Sigmoid colon (tissue), 7 donors: ENCODE results near the gene TCP1. TPM values are rescaled to one million over a fixed set of nuclear protein-coding genes. Genes with fewer than 3 reads are reported as not detected.

ENCODE experiments used
- DNase-seq: peaks from one replicate; pipeline ENCODE4 v3.0.0-alpha.2; 2019
- H3K27ac ChIP-seq, 4 donors: fragments of 200-600 bp; sonication (generic); one replicate each; pipeline ENCODE4 v1.5.1; 2016 to 2019; ENCODE audit warnings: mild to moderate bottlenecking in 1 of 4
- H3K27me3 ChIP-seq, 3 donors: fragments of 200-600 bp; sonication (generic); one replicate each; pipeline ENCODE4 v1.5.1; 2019; ENCODE audit warnings: mild to moderate bottlenecking in 1 of 3
- H3K36me3 ChIP-seq, 4 donors: fragments of 200-600 bp; sonication (generic); one replicate each; pipeline ENCODE4 v1.5.1; 2016 to 2019
- H3K4me1 ChIP-seq, 4 donors: fragments of 200-600 bp; sonication (generic); one replicate each; pipeline ENCODE4 v1.5.1; 2017 to 2019
- H3K4me3 ChIP-seq, 4 donors: fragments of 200-600 bp; sonication (generic); one replicate each; pipeline ENCODE4 v1.5.1; 2017 to 2019; ENCODE audit warnings: mild to moderate bottlenecking in 2 of 4, moderate library complexity in 1 of 4
- H3K9me3 ChIP-seq, 4 donors: fragments of 200-600 bp in 3 of 4; sonication (generic) in 3 of 4; one replicate each; pipeline versions ENCODE4 v1.5.1 to v1.6.1; 2013 to 2019
- EP300 ChIP-seq, 4 donors: sonication (generic); formaldehyde crosslinking; IDR thresholded peaks; one replicate each; pipeline ENCODE4 v1.6.1; 2017; ENCODE audit warnings: antibody characterized with exemption in 4 of 4
- POLR2A ChIP-seq, 2 donors: fragments of 450-650 bp; IDR thresholded peaks; one replicate each; pipeline ENCODE4 v1.6.1; 2016; ENCODE audit warnings: antibody characterized with exemption in 2 of 2, mild to moderate bottlenecking in 2 of 2, moderate library complexity in 2 of 2
- POLR2AphosphoS5 ChIP-seq, 4 donors: sonication (generic); formaldehyde crosslinking; IDR thresholded peaks; one replicate each; pipeline ENCODE4 v1.6.1; 2017; ENCODE audit warnings: antibody characterized with exemption in 4 of 4
- WGBS, 2 donors: extraction: QIAGEN DNeasy Blood & Tissue Kit; methylation state at CpG; one replicate each; pipeline ENCODE4 v1.1.7; 2013; 5-methylcytosine and 5-hydroxymethylcytosine counted together
- intact Hi-C: fragments of 100-400 bp; cut with DNase I; formaldehyde crosslinking; loops from one replicate; pipeline ENCODE4 v1.15.1; 2023
- polyA plus RNA-seq, 3 donors: library from polyadenylated mRNA; stranded (reverse); fragments of 200-250 nt; gene quantifications; one replicate each; pipeline ENCODE4 v1.2.3, GENCODE V29; 2013
- total RNA-seq, 4 donors: library from RNA; depleted of rRNA; stranded (reverse); fragments of >200 nt; gene quantifications; one replicate each; pipeline ENCODE4 v1.1.0, GENCODE V29; 2016
- TF ChIP-seq, protein P1 (sequence below), 4 experiments: fragments of 450-650 bp in 3 of 4; fragments of 200-600 bp in 1 of 4; IDR thresholded peaks; one replicate each; pipeline ENCODE4 v1.5.1; 2016 to 2019; ENCODE audit warnings: antibody characterized with exemption in 4 of 4, mild to moderate bottlenecking in 3 of 4, moderate library complexity in 2 of 4
- donor health status: healthy with polysubstance abuse.
- donor health status: Bipolar disorder and iron deficiency.
- donor health status: healthy.

The TCP1 gene
- total and polyA plus RNA-seq, 7 donors: 88.9 to 130 (median 119) TPM

DNA sequence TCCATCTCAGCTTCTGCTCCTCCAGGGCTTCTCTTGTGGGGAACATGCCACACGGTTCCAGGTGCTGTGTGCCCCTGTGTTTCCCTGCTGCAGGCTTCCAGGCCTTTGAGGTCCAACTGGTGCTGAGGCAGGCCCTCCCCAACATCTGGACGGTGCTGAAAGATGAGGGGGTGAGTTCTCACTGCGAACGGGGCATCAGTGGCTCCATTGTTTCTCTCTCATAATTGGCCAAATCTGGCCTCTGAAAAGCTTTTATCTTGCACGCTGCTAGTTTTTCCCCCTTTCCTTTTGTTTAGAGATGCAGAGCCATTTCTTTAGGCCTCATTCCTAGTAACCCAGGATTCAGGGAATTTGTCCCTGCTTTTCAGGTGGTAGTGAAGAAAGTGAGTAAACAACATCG is 19.2 kb upstream of the TCP1 start:
- Histone ChIP-seq H3K27ac (no peak overlapping the region), H3K36me3 (peaks cover 0 to 4% (median 0%) of the 10 kb centered on the region in 4 donors), H3K4me3 (no peak overlapping the region), H3K9me3 (no peaks in the 10 kb centered on the region), H3K27me3 (no peaks in the 10 kb centered on the region), H3K4me1 (no peaks in the 10 kb centered on the region)
- no peak for DNase-seq
- TF ChIP-seq EP300 (IDR thresholded peaks at IDR 0.05): no peak
- TF ChIP-seq, protein P1, sequence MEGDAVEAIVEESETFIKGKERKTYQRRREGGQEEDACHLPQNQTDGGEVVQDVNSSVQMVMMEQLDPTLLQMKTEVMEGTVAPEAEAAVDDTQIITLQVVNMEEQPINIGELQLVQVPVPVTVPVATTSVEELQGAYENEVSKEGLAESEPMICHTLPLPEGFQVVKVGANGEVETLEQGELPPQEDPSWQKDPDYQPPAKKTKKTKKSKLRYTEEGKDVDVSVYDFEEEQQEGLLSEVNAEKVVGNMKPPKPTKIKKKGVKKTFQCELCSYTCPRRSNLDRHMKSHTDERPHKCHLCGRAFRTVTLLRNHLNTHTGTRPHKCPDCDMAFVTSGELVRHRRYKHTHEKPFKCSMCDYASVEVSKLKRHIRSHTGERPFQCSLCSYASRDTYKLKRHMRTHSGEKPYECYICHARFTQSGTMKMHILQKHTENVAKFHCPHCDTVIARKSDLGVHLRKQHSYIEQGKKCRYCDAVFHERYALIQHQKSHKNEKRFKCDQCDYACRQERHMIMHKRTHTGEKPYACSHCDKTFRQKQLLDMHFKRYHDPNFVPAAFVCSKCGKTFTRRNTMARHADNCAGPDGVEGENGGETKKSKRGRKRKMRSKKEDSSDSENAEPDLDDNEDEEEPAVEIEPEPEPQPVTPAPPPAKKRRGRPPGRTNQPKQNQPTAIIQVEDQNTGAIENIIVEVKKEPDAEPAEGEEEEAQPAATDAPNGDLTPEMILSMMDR (IDR thresholded peaks at IDR 0.05): no peak
- no peak for TF ChIP-seq POLR2A (IDR thresholded peaks at IDR 0.05)
- no peak for TF ChIP-seq POLR2AphosphoS5 (IDR thresholded peaks at IDR 0.05)
- intact Hi-C loops: no loop called here
- WGBS, 2 donors: 83 to 93% methylated on average over 6 of the region's 6 CpGs

DNA sequence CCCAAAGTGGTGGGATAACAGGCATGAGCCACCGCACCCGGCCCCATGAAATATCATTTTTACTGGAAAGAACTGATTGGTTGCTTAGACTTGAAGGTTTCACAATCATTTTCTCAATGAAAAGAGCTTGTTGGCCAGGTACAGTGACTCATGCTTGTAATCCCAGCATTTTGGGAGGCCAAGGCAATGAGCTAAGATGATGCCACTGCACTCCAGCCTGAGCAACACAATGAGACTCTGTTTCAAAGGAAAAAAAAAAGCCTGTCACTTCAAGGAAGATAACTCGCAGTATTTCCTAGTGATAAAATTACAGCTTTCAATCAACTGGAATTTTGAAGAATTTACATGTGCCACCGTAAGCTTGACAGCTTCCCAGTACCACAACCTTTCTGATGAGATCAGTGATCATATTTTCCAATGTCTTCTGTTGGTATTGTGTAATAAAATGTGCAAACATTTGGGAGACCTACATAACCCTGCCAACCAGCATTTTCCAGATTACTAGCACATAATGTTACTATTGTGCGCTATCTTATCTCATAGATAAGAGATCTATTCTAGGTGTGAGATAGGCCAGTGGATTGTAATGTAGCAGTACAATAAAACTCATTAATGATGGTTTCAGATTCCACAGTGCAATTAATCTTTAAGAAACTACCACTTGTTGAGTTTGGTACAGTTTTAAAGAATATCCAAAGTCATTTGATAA is 17.9 kb upstream of the TCP1 start:
- Histone ChIP-seq H3K4me1 (no peaks in the 10 kb centered on the region), H3K9me3 (no peaks in the 10 kb centered on the region), H3K36me3 (peaks cover 0 to 4% (median 0%) of the 10 kb centered on the region in 4 donors), H3K27ac (no peak overlapping the region), H3K4me3 (no peak overlapping the region), H3K27me3 (no peaks in the 10 kb centered on the region)
- intact Hi-C loops: no loop called here
- TF ChIP-seq, protein P1 (IDR thresholded peaks at IDR 0.05): no peak
- TF ChIP-seq POLR2AphosphoS5 (IDR thresholded peaks at IDR 0.05) (no peak), POLR2A (IDR thresholded peaks at IDR 0.05) (no peak), EP300 (IDR thresholded peaks at IDR 0.05) (no peak)
- 23 to 74% methylated on average over 5 of the region's 5 CpGs for WGBS, 2 donors
- no peak for DNase-seq

DNA sequence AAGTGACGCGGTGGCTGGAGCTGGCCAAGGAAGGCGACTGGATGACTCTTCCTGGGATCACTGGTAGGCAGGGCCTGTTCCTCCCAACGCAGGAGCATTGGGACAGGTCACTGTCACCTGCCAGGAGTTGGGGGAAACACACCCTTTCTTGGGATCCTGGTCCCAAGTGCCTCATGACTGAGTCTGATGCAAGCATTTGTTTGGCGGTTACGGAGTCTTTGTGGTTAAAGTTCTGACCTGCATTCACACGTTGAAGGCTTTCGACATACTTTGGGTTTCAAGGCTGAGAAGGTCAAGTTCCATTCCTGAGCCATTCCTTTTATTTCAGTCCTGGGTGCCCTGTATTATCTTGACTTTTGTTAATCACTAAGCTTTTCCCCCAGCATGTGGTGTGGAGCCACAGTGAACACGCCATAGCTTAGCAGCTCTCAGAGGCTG is 16.6 kb upstream of the TCP1 start:
- no peaks in the 10 kb centered on the region for H3K4me1 ChIP-seq
- intact Hi-C loops: no loop called here
- TF ChIP-seq EP300 (IDR thresholded peaks at IDR 0.05) (no peak), POLR2A (IDR thresholded peaks at IDR 0.05) (no peak), POLR2AphosphoS5 (IDR thresholded peaks at IDR 0.05) (no peak)
- TF ChIP-seq, protein P1 (IDR thresholded peaks at IDR 0.05): no peak
- H3K4me3 ChIP-seq: no peak overlapping the region
- no peaks in the 10 kb centered on the region for H3K27me3 ChIP-seq
- DNase-seq: no peak
- no peak overlapping the region for H3K27ac ChIP-seq
- H3K9me3 ChIP-seq: no peaks in the 10 kb centered on the region
- peaks cover 0 to 4% (median 0%) of the 10 kb centered on the region in 4 donors for H3K36me3 ChIP-seq
- WGBS, 2 donors: 95 to 96% methylated on average over 9 of the region's 9 CpGs

DNA sequence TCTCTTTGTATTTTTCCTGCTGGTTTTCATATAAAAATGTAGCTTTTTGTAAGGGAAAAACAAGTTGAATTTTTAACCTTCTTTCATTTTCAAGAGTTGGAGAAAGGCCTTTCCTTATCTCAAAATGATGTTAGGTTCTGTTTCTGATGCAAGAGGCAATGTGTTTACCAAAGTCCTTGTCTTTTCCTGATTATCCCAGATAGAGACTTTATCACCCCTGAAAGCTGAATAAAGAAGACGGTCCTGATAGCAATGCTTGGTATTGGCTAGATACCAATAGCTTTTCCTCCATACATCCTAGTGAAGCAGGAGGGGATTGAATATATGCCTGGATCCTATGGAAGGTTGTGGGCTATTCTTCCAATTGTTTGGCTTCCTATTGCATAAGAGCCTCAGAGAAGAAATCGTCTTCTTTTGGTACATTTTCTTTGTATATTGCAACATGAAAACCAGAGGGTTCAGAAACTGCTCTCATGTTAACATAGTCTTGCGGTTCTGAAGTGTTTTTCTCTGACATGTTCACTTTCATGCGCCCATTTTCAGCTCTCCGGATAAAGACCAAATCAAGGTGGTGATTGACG is 16.1 kb upstream of the TCP1 start:
- no peaks in the 10 kb centered on the region for H3K27me3 ChIP-seq
- no peak for DNase-seq
- peaks cover 0 to 4% (median 0%) of the 10 kb centered on the region in 4 donors for H3K36me3 ChIP-seq
- intact Hi-C loops: no loop called here
- TF ChIP-seq, protein P1 (IDR thresholded peaks at IDR 0.05): no peak
- no peak for TF ChIP-seq POLR2A (IDR thresholded peaks at IDR 0.05)
- no peak for TF ChIP-seq POLR2AphosphoS5 (IDR thresholded peaks at IDR 0.05)
- no peak overlapping the region for H3K27ac ChIP-seq
- no peaks in the 10 kb centered on the region for H3K9me3 ChIP-seq
- H3K4me3 ChIP-seq: no peak overlapping the region
- 90 to 94% methylated on average over 6 of the region's 6 CpGs for WGBS, 2 donors
- H3K4me1 ChIP-seq: no peaks in the 10 kb centered on the region
